Measurements from ENCODE around the gene RAI14.

GRCh38 chr5:34667705-34668104 is 11.6 kb downstream of the RAI14 start:
- no peak for TF ChIP-seq YY1 (IDR thresholded peaks at IDR 0.05; ENCODE audit: insufficient read depth, insufficient read length)
- TF ChIP-seq SUZ12 (IDR thresholded peaks at IDR 0.05; ENCODE audit: extremely low read depth, insufficient read depth, insufficient read length), result no peak
